ENCODE data around the gene GINS3. TPM values are rescaled to one million over a fixed set of nuclear protein-coding genes. Genes with fewer than 3 reads are reported as not detected.

The GINS3 gene
- total RNA-seq, 1 experiment from 2014 or later: 15.2 TPM

- H3K4me1 Mint-ChIP-seq (ENCODE audit: low read depth, unreplicated experiment): no peaks in the 10 kb centered on the region
- no peaks in the 10 kb centered on the region for H3K36me3 Mint-ChIP-seq (ENCODE audit: insufficient read depth, unreplicated experiment)
- H3K4me3 Mint-ChIP-seq (ENCODE audit: unreplicated experiment): no peak overlapping the region
- ChIA-PET POLR2A (no interaction called here), CTCF (no interaction called here)
- Histone ChIP-seq H3K36me3 (ENCODE audit: control insufficient read depth, insufficient read depth, low read length) (no peaks in the 10 kb centered on the region), H3K27me3 (replicated peaks; ENCODE audit: control insufficient read depth, insufficient read depth, low read length) (no peaks in the 10 kb centered on the region), H3K4me1 (no peaks in the 10 kb centered on the region), H3K4me3 (ENCODE audit: low read depth, low read length) (no peak overlapping the region), H3K9me3 (no peaks in the 10 kb centered on the region)
- peaks cover 4% of the 10 kb centered on the region for H3K27me3 Mint-ChIP-seq (ENCODE audit: insufficient read depth, unreplicated experiment)
- intact Hi-C loops (cut with micrococcal nuclease; ENCODE audit: unreplicated experiment): no loop called here
- no TSS peak for BruUV-seq (replicated peaks)
- H3K9me3 Mint-ChIP-seq (ENCODE audit: unreplicated experiment): no peaks in the 10 kb centered on the region
- no peak for TF ChIP-seq CTCF (IDR thresholded peaks at IDR 0.05; ENCODE audit: insufficient read depth in 1 of 2, low read depth in 1 of 2, low read length in 1 of 2, severe bottlenecking in 1 of 2, unreplicated experiment in 1 of 2)
- DNase-seq: no peak
- H3K27ac Mint-ChIP-seq (ENCODE audit: unreplicated experiment): no peak overlapping the region
Measured at GRCh38 chr16:58417600-58417999, 25.3 kb downstream of the GINS3 start.

GRCh38 chr16:58418026-58418425 is 25.8 kb downstream of the GINS3 start:
- Histone ChIP-seq H3K4me3 (ENCODE audit: low read depth, low read length) (no peak overlapping the region), H3K27me3 (replicated peaks; ENCODE audit: control insufficient read depth, insufficient read depth, low read length) (no peaks in the 10 kb centered on the region), H3K4me1 (no peaks in the 10 kb centered on the region), H3K9me3 (no peaks in the 10 kb centered on the region), H3K36me3 (ENCODE audit: control insufficient read depth, insufficient read depth, low read length) (no peaks in the 10 kb centered on the region)
- intact Hi-C loops (cut with micrococcal nuclease; ENCODE audit: unreplicated experiment): no loop called here
- peaks cover 7% of the 10 kb centered on the region for H3K27me3 Mint-ChIP-seq (ENCODE audit: insufficient read depth, unreplicated experiment)
- TF ChIP-seq CTCF (IDR thresholded peaks at IDR 0.05; ENCODE audit: insufficient read depth in 1 of 2, low read depth in 1 of 2, low read length in 1 of 2, severe bottlenecking in 1 of 2, unreplicated experiment in 1 of 2): no peak
- no peaks in the 10 kb centered on the region for H3K36me3 Mint-ChIP-seq (ENCODE audit: insufficient read depth, unreplicated experiment)
- no peaks in the 10 kb centered on the region for H3K9me3 Mint-ChIP-seq (ENCODE audit: unreplicated experiment)
- H3K4me3 Mint-ChIP-seq (ENCODE audit: unreplicated experiment): no peak overlapping the region
- H3K4me1 Mint-ChIP-seq (ENCODE audit: low read depth, unreplicated experiment): no peaks in the 10 kb centered on the region
- BruUV-seq (replicated peaks): no TSS peak
- ChIA-PET POLR2A (no interaction called here), CTCF (no interaction called here)
- DNase-seq: peak in 1 of 2 experiments; percentile 8
- no peak overlapping the region for H3K27ac Mint-ChIP-seq (ENCODE audit: unreplicated experiment)

GRCh38 chr16:58418601-58419000 is 26.3 kb downstream of the GINS3 start:
- no peaks in the 10 kb centered on the region for H3K36me3 Mint-ChIP-seq (ENCODE audit: insufficient read depth, unreplicated experiment)
- H3K36me3 ChIP-seq (ENCODE audit: control insufficient read depth, insufficient read depth, low read length): no peaks in the 10 kb centered on the region
- intact Hi-C loops (cut with micrococcal nuclease; ENCODE audit: unreplicated experiment): no loop called here
- H3K4me1 ChIP-seq: no peaks in the 10 kb centered on the region
- no peaks in the 10 kb centered on the region for H3K9me3 Mint-ChIP-seq (ENCODE audit: unreplicated experiment)
- ChIA-PET POLR2A (no interaction called here), CTCF (no interaction called here)
- H3K4me3 ChIP-seq (ENCODE audit: low read depth, low read length): no peak overlapping the region
- no peak for TF ChIP-seq CTCF (IDR thresholded peaks at IDR 0.05; ENCODE audit: insufficient read depth in 1 of 2, low read depth in 1 of 2, low read length in 1 of 2, severe bottlenecking in 1 of 2, unreplicated experiment in 1 of 2)
- no peaks in the 10 kb centered on the region for H3K9me3 ChIP-seq
- DNase-seq: peak in 1 of 2 experiments; percentile 14
- no peak overlapping the region for H3K27ac Mint-ChIP-seq (ENCODE audit: unreplicated experiment)
- H3K4me3 Mint-ChIP-seq (ENCODE audit: unreplicated experiment): no peak overlapping the region
- no TSS peak for BruUV-seq (replicated peaks)
- no peaks in the 10 kb centered on the region for H3K27me3 ChIP-seq (replicated peaks; ENCODE audit: control insufficient read depth, insufficient read depth, low read length)
- no peaks in the 10 kb centered on the region for H3K4me1 Mint-ChIP-seq (ENCODE audit: low read depth, unreplicated experiment)
- H3K27me3 Mint-ChIP-seq (ENCODE audit: insufficient read depth, unreplicated experiment): peaks cover 7% of the 10 kb centered on the region
